ENCODE data around the gene NOSIP.

The NOSIP gene

DNA sequence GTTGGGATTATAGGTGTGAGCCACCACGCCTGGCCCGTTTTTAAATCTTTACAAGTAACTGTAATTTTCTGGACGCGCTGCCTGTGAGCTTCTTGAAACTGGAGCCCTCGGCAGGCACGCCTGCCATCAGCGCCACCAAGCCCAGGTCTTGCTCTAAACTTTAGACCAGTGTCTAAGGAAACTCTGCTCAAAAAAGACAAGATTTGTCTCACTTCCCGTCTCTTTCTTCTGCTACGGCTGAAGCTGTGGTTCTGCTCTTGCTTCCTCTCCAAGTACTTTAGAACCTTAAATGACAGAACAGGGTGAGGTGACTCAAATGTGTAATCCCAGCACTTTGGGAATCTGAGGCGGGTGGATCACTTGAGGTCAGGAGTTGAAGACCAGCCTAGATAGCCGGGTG is 27.6 kb downstream of the NOSIP start:
- DNase-seq = no peak

DNA sequence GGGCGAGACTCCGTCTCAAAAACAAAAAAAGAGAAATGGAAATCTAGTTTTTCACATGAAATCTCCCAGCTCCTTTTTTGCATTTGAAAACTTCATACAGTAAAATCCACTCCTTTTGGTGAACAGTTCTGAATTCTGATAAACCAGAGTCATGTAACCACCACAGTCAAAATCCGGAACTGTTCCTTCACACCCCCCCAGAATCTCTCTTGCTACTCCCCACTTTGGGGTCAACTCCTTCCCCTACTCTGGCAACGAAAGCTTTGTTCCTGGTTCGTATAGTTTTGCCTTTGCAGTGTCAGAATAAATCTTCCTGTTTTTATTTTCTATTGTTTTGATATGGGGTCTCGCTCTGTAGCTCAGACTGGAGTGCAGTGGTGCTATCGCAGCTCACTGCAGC is 28.8 kb downstream of the NOSIP start:
- peak in 1 of 56 donors; percentile 11 for DNase-seq

DNA sequence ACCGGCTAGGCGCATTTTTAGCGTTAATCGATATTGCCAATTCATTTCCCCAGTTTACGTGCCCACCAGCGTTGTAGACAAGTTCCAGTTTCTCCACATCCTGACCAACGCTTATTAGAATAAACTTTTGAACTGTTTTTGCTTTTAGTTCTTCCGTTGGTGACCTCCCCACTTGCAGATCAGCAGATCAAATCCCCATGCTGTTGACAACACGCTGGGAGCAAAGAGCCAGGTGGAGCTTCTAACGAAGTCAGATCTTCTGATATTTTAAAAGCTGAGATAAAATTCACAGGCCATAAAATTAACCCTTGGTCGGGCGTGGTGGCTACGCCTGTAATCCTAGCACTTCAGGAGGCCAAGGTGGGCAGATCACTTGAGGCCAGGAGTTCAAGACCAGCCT is 31.3 kb downstream of the NOSIP start:
- no peak for DNase-seq

GRCh38 chr19:49546825-49547565 is 33.4 kb downstream of the NOSIP start:
- DNase-seq = peak in 43 of 56 donors; percentile 3 to 84 (median 40)

DNA sequence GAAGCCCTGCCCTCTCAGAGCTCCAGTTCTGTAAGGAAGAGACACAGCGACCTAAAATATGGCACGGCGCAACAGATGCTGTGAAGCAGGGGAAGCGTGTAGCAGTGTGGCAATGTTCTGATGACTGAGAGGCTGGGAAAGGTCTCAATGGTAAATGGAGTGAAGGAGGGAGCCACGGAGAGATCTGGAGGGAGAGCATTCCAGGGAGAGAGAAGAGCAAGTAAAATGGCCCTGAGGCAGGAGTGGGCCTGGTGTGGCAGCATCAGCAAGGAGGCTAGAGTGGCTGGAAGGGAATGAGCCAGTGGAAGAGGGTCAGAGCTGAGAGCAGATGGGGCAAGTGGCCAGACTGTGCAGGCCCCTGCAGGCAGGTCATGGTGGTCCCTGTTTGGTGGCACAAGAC is 36.2 kb downstream of the NOSIP start:
- DNase-seq = no peak

DNA sequence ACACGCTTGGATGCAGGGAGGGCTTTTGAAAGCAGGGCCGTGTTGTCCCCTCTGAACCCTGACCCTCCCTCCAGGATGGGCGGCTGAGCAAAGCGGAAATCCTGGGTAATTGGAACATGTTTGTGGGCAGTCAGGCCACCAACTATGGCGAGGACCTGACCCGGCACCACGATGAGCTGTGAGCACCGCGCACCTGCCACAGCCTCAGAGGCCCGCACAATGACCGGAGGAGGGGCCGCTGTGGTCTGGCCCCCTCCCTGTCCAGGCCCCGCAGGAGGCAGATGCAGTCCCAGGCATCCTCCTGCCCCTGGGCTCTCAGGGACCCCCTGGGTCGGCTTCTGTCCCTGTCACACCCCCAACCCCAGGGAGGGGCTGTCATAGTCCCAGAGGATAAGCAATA is 37.3 kb downstream of the NOSIP start:
- no peak for DNase-seq

DNA sequence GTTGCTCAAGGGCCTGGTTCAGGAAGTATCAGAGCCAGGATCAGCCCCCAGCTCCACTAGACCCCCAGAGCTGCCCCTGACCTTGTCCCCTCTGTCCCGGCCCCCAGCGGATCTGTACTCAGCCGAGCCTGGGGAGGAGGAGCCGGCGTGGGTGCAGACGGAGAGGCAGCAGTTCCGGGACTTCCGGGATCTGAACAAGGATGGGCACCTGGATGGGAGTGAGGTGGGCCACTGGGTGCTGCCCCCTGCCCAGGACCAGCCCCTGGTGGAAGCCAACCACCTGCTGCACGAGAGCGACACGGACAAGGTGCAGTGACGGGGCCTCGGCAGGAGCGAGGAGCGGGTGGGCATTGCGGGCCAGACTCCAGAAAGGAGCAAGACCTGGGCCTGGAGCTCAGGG is 37.9 kb downstream of the NOSIP start:
- no peak for DNase-seq

DNA sequence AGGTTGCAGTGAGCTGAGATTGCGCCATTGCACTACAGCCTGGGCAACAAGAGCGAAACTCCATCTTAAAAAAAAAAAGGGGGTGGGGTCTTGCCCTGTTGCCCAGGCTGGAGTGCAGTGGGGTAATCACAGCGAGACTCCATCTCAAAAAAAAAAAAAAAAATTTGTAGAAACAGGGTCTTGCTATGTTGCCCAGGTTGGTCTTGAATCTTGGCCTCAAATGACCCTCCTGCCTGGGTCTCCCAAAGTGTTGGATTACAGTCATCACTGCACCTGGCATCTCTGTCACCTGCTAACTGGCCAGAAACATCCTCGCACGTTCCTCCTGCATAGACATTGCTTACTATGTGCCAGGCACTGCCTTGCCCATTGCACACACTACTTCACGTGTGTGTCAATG is 38.4 kb downstream of the NOSIP start:
- DNase-seq = no peak

DNA sequence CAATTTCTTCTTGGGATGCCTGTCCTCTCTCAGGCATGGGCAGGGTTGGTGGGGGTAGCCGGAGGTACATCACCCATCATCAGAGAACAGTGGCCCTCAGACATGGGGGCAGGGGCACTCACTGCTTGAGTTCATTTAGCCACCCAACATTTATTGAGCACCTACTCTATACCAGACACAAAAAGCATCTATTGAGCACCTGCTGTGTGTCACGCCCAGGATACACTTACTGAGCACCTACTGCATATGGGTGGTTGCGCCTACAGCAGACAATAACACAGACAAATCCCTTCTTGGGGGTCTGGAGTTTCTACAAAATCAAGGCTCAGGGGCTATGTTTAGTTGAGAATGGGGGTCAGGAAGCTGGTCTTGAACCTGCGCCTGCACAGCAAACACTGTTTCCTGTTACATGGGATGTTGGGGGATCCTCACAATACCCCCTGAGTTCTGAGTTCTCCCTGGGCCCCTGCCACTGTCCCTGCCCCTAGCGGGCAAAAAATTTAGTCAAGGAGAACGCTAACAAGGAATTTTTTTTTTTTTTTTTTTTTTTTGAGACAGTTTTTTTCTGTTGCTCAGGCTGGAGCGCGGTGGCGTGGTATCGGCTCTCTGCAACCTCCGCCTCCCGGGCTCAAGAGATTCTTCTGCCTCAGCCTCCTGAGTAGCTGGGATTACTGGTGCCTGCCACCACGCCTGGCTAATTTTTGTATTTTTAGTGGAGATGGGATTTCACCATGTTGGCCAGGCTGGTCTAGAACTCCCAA is 41.0 kb downstream of the NOSIP start:
- no peak for DNase-seq

- no peak for DNase-seq
These were observed 41.7 kb downstream of the NOSIP start for GRCh38 chr19:49538643-49539042.

GRCh38 chr19:49536921-49537462 is 43.4 kb downstream of the NOSIP start:
- no peak for DNase-seq

DNA sequence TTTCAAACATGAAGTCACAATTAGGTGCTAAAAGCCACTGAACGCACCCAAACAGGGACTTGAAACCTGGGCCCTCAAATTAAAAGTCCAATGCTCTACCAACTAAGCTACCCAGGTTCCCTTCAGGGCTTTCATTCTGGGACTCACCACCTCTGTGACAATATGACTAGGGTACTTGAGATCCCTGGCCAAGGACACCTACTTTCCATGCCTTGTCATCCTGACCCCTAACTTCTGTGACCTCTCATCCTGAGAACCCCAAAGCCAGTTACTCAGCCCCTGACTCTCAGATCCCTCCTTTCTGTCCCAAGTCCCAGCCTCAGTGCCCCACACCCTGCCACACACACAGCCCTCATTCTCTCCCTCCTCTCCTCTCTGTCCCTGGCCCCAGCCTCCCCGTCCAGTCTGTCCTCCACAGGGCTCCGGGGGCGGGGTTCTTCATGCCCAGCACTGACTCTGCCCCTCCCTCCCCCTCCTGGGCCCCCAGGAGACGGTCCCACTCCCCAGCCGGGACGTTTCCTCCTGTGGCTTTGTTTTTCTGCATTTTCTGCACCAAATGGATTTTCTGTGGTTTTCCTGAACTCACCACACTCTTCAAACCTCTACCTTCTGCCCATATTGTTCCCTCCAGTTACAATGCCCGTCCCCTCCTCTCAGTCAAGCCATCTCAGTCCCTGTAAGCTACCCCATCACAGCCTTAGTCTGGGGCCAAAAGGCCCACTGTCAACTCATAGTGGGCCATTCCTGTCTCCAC is 45.5 kb downstream of the NOSIP start:
- DNase-seq = no peak

- peak in 42 of 56 donors; percentile 19 to 91 (median 58) for DNase-seq
These were observed 46.5 kb downstream of the NOSIP start for GRCh38 chr19:49533551-49534488.

DNA sequence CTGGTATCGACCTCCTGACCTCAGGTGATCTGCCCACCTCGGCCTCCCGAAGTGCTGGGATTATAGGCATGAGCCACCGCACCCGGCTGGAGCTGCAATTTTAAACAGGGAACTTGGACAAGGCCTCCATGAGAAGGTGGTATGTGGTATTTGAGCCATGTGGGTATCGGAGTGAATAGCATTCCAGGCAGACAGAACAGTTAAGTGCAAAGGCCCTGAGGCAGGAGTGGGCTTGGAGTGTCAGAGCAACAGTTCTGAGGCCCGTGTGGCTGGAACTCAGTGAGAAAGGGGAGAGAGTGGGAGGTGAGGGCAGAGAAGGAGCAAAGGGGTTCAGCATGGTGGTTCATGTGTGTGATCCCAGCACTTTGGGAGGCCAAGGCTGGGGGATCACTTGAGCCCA is 49.6 kb downstream of the NOSIP start:
- no peak for DNase-seq

DNA sequence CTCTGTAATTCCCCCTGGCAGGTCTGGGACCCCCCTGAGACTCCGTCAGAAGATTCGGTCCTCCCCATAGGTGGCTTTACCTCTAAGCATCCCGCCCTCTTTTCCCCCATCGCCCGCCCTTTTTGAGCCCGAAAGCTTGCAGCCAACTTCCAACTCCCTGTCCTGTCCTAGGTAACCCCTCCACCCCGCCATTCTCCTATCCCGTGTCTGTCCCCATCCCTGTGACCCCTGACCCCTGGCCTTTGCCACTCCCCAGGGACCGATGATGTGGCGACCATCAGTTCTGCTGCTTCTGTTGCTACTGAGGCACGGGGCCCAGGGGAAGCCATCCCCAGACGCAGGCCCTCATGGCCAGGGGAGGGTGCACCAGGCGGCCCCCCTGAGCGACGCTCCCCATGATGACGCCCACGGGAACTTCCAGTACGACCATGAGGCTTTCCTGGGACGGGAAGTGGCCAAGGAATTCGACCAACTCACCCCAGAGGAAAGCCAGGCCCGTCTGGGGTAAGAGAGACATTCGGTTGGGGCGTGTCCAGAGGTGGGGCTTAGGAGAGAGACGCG is 52.1 kb downstream of the NOSIP start:
- no peak for DNase-seq

GRCh38 chr19:49524812-49525455 is 55.4 kb downstream of the NOSIP start:
- DNase-seq = no peak

DNA sequence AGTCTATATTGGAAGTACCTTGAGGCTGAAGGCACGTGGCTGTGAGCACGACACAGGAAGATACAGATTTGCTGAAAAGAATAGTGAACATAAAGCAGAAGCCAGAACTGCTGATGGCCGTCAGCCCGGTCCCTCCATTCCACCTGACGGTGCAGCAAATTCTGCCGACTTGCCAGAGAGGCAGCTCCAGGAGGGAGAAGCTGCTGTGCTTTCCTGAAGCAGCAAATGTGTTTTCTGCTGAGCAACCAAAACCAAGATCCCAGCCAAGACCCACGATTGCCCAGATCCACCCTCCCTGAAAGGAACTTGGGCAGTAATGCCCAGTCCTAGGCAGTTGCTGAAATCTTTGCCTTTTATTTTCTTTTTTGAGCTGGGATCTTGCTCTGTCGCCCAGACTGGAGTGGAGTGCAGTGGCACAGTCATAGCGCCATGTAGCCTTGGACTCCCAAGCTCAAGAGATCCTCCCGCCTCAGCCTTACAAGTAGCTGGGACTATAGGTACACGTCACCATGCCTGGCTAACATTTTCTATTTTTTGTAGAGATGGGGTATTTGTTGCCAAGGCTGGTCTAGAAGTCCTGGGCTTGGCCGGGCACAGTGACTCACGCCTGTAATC is 59.5 kb downstream of the NOSIP start:
- DNase-seq = peak in 16 of 56 donors; percentile 2 to 40 (median 22)

DNA sequence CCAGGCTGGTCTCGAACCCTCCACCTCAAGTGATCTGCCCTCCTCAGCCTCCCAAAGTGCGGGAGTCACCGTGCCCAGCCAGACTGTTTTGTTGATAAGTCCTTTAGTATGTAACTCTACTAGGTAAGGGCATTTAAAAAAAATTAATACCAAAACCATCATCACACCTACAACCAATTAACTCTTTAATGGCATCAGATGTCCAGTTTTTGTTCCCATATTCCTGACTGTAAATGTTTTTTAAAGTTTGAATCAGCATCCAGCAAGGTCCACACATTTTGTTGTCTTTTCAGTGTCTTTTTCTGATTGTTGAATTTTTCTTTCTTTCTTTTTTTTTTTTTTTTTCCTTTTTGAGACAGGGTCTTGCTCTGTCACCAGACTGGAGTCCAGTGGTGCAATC is 62.3 kb downstream of the NOSIP start:
- DNase-seq = no peak

DNA sequence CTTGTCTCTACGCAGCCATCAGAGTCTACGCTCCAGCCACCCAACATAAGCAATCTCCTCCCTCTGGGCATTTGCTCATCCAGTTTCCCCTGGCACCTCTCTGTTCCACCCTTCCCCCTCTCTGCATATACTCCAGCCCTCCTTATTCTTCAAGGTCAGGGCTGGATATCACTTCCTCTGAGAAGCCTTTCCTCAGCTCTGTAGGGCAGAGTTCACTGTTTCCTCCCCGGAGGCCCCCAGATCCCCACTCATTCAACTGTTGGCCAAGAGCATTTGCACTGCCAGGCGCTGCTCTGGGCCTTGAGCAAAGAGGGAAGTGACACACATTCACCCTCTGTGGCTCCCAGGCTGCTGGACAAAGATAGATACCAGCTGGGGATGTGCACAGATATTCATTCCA is 64.6 kb downstream of the NOSIP start:
- peak in 17 of 56 donors; percentile 5 to 55 (median 12) for DNase-seq
